OCI-LY7 (cell line): Measurements from ENCODE around the gene PSEN1.

Experiments
- CTCF ChIP-seq: fragments of 200-600 bp; sonication (generic); conservative IDR thresholded peaks from 2 replicates; pipeline ENCODE4 v1.5.1; 2014; ENCODE audit warnings: mild to moderate bottlenecking, antibody characterized with exemption, low read length, moderate library complexity, mixed read lengths
- EZH2phosphoT487 ChIP-seq: fragments of 200-600 bp; sonication (generic); IDR thresholded peaks from 2 replicates; pipeline ENCODE4 v1.6.1; 2018; ENCODE audit warnings: low read depth, borderline replicate concordance, mild to moderate bottlenecking, mixed run types, antibody characterized with exemption, low read length, moderate library complexity, mixed read lengths

GRCh38 chr14:73220061-73220460, 83.8 kb downstream of the PSEN1 start:
- TF ChIP-seq CTCF (no peak), EZH2phosphoT487 (no peak)
